HepG2 (cell line): Measurements from ENCODE around the gene PDHX. TPM values are rescaled to one million over a fixed set of nuclear protein-coding genes. Genes with fewer than 3 reads are reported as not detected.

Source experiments
- E2F5 ChIP-seq: sonication (generic); formaldehyde crosslinking; conservative IDR thresholded peaks from 2 replicates; pipeline ENCODE4 v1.4.0; 2020; ENCODE audit warnings: missing genetic modification reagents
- ELF3 ChIP-seq: IDR thresholded peaks from 2 replicates; pipeline ENCODE4 v1.6.1; 2016; ENCODE audit warnings: missing genetic modification reagents, missing compliant biosample characterization
- FOXC1 ChIP-seq: sonication (generic); formaldehyde crosslinking; IDR thresholded peaks from 2 replicates; pipeline ENCODE4 v1.8.0; 2022; ENCODE audit warnings: mild to moderate bottlenecking, missing genetic modification reagents, borderline replicate concordance
- MLX ChIP-seq: IDR thresholded peaks from 2 replicates; pipeline ENCODE4 v1.6.1; 2016
- MTA1 ChIP-seq: sonication (generic); formaldehyde crosslinking; IDR thresholded peaks from 2 replicates; pipeline ENCODE4 v1.4.0; 2020; ENCODE audit warnings: missing genetic modification reagents, mild to moderate bottlenecking, borderline replicate concordance
- NFE2 ChIP-seq: sonication (generic); formaldehyde crosslinking; IDR thresholded peaks from 2 replicates; pipeline ENCODE4 v1.4.0; 2020; ENCODE audit warnings: missing genetic modification reagents
- NFIB ChIP-seq: sonication (generic); formaldehyde crosslinking; IDR thresholded peaks from 2 replicates; pipeline ENCODE4 v1.9.0; 2021; ENCODE audit warnings: missing genetic modification reagents, mild to moderate bottlenecking, borderline replicate concordance
- NFKB2 ChIP-seq: sonication (generic); formaldehyde crosslinking; IDR thresholded peaks from 2 replicates; pipeline ENCODE4 v1.4.0; 2020; ENCODE audit warnings: missing genetic modification reagents, borderline replicate concordance
- SOX13 ChIP-seq, 3 experiments: fragments of 450-650 bp in 1 of 3; sonication (generic) in 1 of 3; formaldehyde crosslinking in 1 of 3; IDR thresholded peaks in 2 of 3; conservative IDR thresholded peaks in 1 of 3; 2 replicates each; pipeline versions ENCODE4 v1.5.0 to v1.6.1; 2016 to 2020; ENCODE audit warnings: antibody characterized with exemption in 1 of 3, mild to moderate bottlenecking in 1 of 3, missing compliant biosample characterization in 1 of 3, missing genetic modification reagents in 1 of 3, moderate library complexity in 1 of 3
- TFDP2 ChIP-seq: sonication (generic); formaldehyde crosslinking; IDR thresholded peaks from 2 replicates; pipeline ENCODE4 v1.4.0; 2020; ENCODE audit warnings: missing genetic modification reagents
- XBP1 ChIP-seq: sonication (generic); formaldehyde crosslinking; IDR thresholded peaks from 2 replicates; pipeline ENCODE4 v1.5.0; 2020; ENCODE audit warnings: missing genetic modification reagents
- ZFP37 ChIP-seq: sonication (generic); formaldehyde crosslinking; IDR thresholded peaks from 2 replicates; pipeline ENCODE4 v1.4.0; 2020; ENCODE audit warnings: missing genetic modification reagents, borderline replicate concordance
- ZNF12 ChIP-seq: sonication (generic); formaldehyde crosslinking; IDR thresholded peaks from 2 replicates; pipeline ENCODE4 v1.5.0; 2020; ENCODE audit warnings: missing genetic modification reagents
- ZNF34 ChIP-seq: sonication (generic); formaldehyde crosslinking; IDR thresholded peaks from 2 replicates; pipeline ENCODE4 v1.4.0; 2020; ENCODE audit warnings: mild to moderate bottlenecking, missing genetic modification reagents, borderline replicate concordance
- ZNF547 ChIP-seq: sonication (generic); formaldehyde crosslinking; IDR thresholded peaks from 2 replicates; pipeline ENCODE4 v1.5.1; 2020; ENCODE audit warnings: mild to moderate bottlenecking, missing genetic modification reagents
- ZNF660 ChIP-seq: sonication (generic); formaldehyde crosslinking; IDR thresholded peaks from 2 replicates; pipeline ENCODE4 v1.5.1; 2020; ENCODE audit warnings: mild to moderate bottlenecking, low read depth, missing genetic modification reagents, borderline replicate concordance
- ZNF709 ChIP-seq: sonication (generic); formaldehyde crosslinking; IDR thresholded peaks from 2 replicates; pipeline ENCODE4 v1.5.0; 2020; ENCODE audit warnings: mild to moderate bottlenecking, missing genetic modification reagents
- ZSCAN5A ChIP-seq: sonication (generic); formaldehyde crosslinking; IDR thresholded peaks from 2 replicates; pipeline ENCODE4 v1.8.0; 2022; ENCODE audit warnings: mild to moderate bottlenecking, missing genetic modification reagents, borderline replicate concordance
- polyA plus RNA-seq, 8 experiments: library from polyadenylated mRNA; depleted of rRNA in 3 of 8; stranded (reverse) in 7 of 8; unstranded in 1 of 8; fragments of >200 nt; fragmentation: Illumina TruSeq in 4 of 8; extraction: Trizol in 4 of 8; gene quantifications; 2 replicates each; pipeline versions ENCODE4 v1.2.1 to v1.2.3, GENCODE V29; 2011 to 2016; ENCODE audit warnings: low read depth in 4 of 8, missing spikeins in 1 of 8, mixed read lengths in 1 of 8; ENCODE audit not compliant: insufficient read depth in 1 of 8
- total RNA-seq, 5 experiments: library from RNA; depleted of rRNA; stranded (reverse); fragments of >200 nt; fragmentation: Illumina TruSeq; extraction: Trizol; gene quantifications; 2 replicates each; pipeline ENCODE4 v1.2.3, GENCODE V29; 2016; ENCODE audit warnings: low read depth in 1 of 5

Gene PDHX
- total and polyA plus RNA-seq, 2 of the 13 experiments (the other 11 are each of a cell fraction or from before 2014, with no cell fraction given): 41.0 to 73.8 TPM

- TF ChIP-seq ZNF34: no peak
- peak; percentile 55; the same call in 1 of the 2 replicates for TF ChIP-seq ZNF547
- peak; percentile 93 for TF ChIP-seq TFDP2 (CRISPR knock-in tag)
- no peak for TF ChIP-seq MTA1
- TF ChIP-seq NFIB (CRISPR knock-in tag): no peak
- no peak for TF ChIP-seq ZNF660
- peak; percentile 96 for TF ChIP-seq ELF3 (CRISPR knock-in tag)
- TF ChIP-seq NFKB2 (CRISPR knock-in tag): peak; percentile 88
- TF ChIP-seq E2F5: no peak
- peak; percentile 72; the same call in 1 of the 2 replicates for TF ChIP-seq ZNF709
- TF ChIP-seq NFE2 (CRISPR knock-in tag): peak; percentile 30; the same call in 1 of the 2 replicates
- no peak for TF ChIP-seq XBP1 (CRISPR knock-in tag)
- peak; percentile 94 for TF ChIP-seq MLX (CRISPR knock-in tag)
- TF ChIP-seq ZFP37: peak; percentile 97
- peak; percentile 92; the same call in 1 of the 2 replicates for TF ChIP-seq ZSCAN5A
- peak; percentile 72 for TF ChIP-seq ZNF12 (CRISPR knock-in tag)
- TF ChIP-seq FOXC1 (CRISPR knock-in tag): peak; percentile 78; the same call in 1 of the 2 replicates
- 0 out of 2 replicates have a peak, but pooled peaks have one; percentile 12 for TF ChIP-seq SOX13 (IDR thresholded peaks at IDR 0.05)
- peak in 1 of 2 experiments; percentile 88; a peak in 2 of 4 replicates for TF ChIP-seq SOX13 (CRISPR knock-in tag; conservative IDR thresholded peaks at IDR 0.05 in 1 of 2, IDR thresholded peaks at IDR 0.05 in 1 of 2)
Observed at GRCh38 chr11:34929794-34930763, 13.7 kb downstream of the PDHX start (continued).
